ACHN (cell line): ENCODE results near the gene IL22RA1.

Source experiments
- DNase-seq: peaks from one replicate; pipeline ENCODE4 v3.0.0-alpha.2; 2015
- in situ Hi-C: cut with HindIII; loops from 2 replicates; pipeline ENCODE4 v1.10.0; 2017; ENCODE audit warnings: low sequenced_read_pairs, low pct_ligation_motif_present, low pct_unique_long_range_greater_than_20kb

Gene IL22RA1

GRCh38 chr1:24172598-24172997 is 29.7 kb upstream of the IL22RA1 start:
- DNase-seq, result no peak
- in situ Hi-C loops, result no loop called here

- in situ Hi-C loops, result no loop called here
- DNase-seq, result no peak
These were observed 26.3 kb upstream of the IL22RA1 start for GRCh38 chr1:24169286-24169685.

GRCh38 chr1:24168245-24168644 is 25.3 kb upstream of the IL22RA1 start:
- in situ Hi-C loops, result no loop called here
- DNase-seq, result no peak

GRCh38 chr1:24167008-24167407 is 24.1 kb upstream of the IL22RA1 start:
- DNase-seq, result no peak
- in situ Hi-C loops, result no loop called here

GRCh38 chr1:24165500-24165899 is 22.6 kb upstream of the IL22RA1 start:
- DNase-seq, result no peak
- in situ Hi-C loops, result no loop called here

- no peak for DNase-seq
- in situ Hi-C loops, result no loop called here
These were observed 21.1 kb upstream of the IL22RA1 start for GRCh38 chr1:24164004-24164403.

- in situ Hi-C loops, result no loop called here
- no peak for DNase-seq
These were observed 19.3 kb upstream of the IL22RA1 start for GRCh38 chr1:24162201-24162600.

- no peak for DNase-seq
- in situ Hi-C loops, result no loop called here
These were observed 18.3 kb upstream of the IL22RA1 start for GRCh38 chr1:24161270-24161669.

- in situ Hi-C loops, result no loop called here
- DNase-seq, result no peak
These were observed 16.4 kb upstream of the IL22RA1 start for GRCh38 chr1:24159366-24159765.

- DNase-seq, result peak; percentile 10
- in situ Hi-C loops, result no loop called here
These were observed 15.1 kb upstream of the IL22RA1 start for GRCh38 chr1:24157918-24158481.

GRCh38 chr1:24156542-24157260 is 13.8 kb upstream of the IL22RA1 start:
- DNase-seq, result no peak
- in situ Hi-C loops, result no loop called here

- in situ Hi-C loops, result no loop called here
- peak; percentile 18 for DNase-seq
These were observed 12.3 kb upstream of the IL22RA1 start for GRCh38 chr1:24155011-24155782.

GRCh38 chr1:24154215-24154614 is 11.3 kb upstream of the IL22RA1 start:
- in situ Hi-C loops, result no loop called here
- DNase-seq, result no peak

- DNase-seq, result no peak
- in situ Hi-C loops, result no loop called here
These were observed 9.9 kb upstream of the IL22RA1 start for GRCh38 chr1:24152631-24153494.

- in situ Hi-C loops, result no loop called here
These were observed 8.2 kb upstream of the IL22RA1 start for GRCh38 chr1:24151175-24151533.

GRCh38 chr1:24150234-24151174 is 7.6 kb upstream of the IL22RA1 start:
- in situ Hi-C loops, result no loop called here
- DNase-seq, result peak; percentile 80

More at GRCh38 chr1:24151175-24151533, 8.2 kb upstream of the IL22RA1 start:
- no peak for DNase-seq

- peak; percentile 57 for DNase-seq
- in situ Hi-C loops, result no loop called here
These were observed 6.9 kb upstream of the IL22RA1 start for GRCh38 chr1:24149866-24150233.

GRCh38 chr1:24147816-24148215 is 4.9 kb upstream of the IL22RA1 start:
- in situ Hi-C loops, result no loop called here
- DNase-seq, result no peak
